Adipose tissue (tissue), 3 donors: ENCODE measurements around the gene IGLL5. TPM values are rescaled to one million over a fixed set of nuclear protein-coding genes. Genes with fewer than 3 reads are reported as not detected.

Experiments
- H3K27ac ChIP-seq: one replicate; pipeline ENCODE4 v1.5.1; 2013; ENCODE audit warnings: low read depth, low read length
- WGBS, 3 donors: extraction: QIAGEN DNeasy Blood & Tissue Kit; methylation state at CpG; one replicate each; pipeline ENCODE4 v1.1.7; 2013; 5-methylcytosine and 5-hydroxymethylcytosine counted together
- polyA plus RNA-seq, 3 donors: library from polyadenylated mRNA; stranded (reverse); fragments of 200-250 nt; gene quantifications; one replicate each; pipeline ENCODE4 v1.2.3, GENCODE V29; 2013
- donor health status: healthy with polysubstance abuse.
- donor health status: Bipolar disorder and iron deficiency.
- donor health status: healthy.

Gene IGLL5
- polyA plus RNA-seq, 3 donors = 1.2 to 1.6 TPM; not detected in 1

DNA sequence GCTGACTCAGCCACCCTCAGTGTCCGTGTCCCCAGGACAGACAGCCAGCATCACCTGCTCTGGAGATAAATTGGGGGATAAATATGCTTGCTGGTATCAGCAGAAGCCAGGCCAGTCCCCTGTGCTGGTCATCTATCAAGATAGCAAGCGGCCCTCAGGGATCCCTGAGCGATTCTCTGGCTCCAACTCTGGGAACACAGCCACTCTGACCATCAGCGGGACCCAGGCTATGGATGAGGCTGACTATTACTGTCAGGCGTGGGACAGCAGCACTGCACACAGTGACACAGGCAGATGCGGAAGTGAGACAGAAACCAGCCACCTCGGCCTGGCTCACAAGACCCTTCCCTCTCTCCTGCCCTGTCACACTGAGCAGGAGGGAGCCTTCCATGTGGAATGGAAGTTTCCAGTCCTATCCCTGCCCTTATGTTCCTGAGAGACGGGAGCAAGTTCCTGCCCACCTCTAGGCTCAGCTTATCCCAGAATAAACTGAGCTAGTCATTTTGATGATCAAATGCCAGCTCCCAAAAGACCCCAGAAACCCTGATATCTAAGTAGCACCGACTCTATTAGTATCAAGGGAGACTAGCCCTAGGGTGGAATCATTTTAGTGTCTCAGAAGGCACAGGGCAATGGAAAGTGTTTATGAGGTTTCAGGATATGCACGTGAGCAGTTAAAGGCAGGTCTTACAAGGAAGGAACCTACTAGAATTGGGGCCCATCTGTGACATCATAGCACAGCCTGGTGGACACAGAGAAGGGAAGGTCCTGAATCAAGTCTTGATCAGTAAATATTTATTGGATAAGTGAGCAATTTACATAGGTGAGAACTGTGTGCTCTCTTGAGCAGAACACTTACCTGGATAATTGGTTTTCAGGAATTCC is 6.3 kb upstream of the IGLL5 start:
- WGBS, 3 donors = 50 to 56% (median 56%) methylated on average over 10 of the region's 10 CpGs

DNA sequence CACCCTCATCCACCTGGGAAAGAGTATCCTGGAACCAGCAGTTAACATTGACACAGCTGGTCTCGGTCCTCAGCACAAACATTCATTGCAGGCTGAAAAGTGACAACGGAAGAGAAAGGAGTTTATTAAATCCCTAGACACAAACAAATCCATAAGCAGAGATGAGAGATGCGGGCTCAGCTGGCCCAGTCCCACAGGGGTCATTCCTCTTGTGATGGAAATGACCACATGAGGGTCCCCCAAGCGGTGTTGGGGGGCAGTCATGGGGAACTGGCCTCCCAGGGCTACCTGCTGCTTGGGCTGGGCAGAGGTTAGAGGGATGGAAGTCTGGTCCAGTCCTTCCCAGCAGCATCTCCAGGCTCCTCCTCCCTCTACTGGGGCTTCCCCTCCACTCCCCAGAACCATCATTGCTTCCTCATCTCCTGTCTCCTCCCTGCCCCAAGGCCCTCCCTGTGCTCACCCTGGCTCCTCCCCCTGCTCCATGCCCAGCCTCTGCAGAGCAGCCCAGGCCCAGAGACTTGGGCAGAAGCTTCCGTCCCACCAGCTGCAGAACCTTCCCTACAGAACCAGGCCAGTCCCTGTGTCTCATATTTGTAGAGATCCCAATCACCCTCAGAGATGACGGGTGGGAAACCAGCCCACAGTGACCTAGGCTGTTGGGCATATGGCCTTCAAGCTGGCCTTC is 5.4 kb upstream of the IGLL5 start:
- no peak overlapping the region for H3K27ac ChIP-seq
- WGBS, 3 donors = 54 to 92% (median 81%) methylated on average over 6 of the region's 6 CpGs

More for the DNA sequence above, 6.3 kb upstream of the IGLL5 start:
- H3K27ac ChIP-seq = no peak overlapping the region

DNA sequence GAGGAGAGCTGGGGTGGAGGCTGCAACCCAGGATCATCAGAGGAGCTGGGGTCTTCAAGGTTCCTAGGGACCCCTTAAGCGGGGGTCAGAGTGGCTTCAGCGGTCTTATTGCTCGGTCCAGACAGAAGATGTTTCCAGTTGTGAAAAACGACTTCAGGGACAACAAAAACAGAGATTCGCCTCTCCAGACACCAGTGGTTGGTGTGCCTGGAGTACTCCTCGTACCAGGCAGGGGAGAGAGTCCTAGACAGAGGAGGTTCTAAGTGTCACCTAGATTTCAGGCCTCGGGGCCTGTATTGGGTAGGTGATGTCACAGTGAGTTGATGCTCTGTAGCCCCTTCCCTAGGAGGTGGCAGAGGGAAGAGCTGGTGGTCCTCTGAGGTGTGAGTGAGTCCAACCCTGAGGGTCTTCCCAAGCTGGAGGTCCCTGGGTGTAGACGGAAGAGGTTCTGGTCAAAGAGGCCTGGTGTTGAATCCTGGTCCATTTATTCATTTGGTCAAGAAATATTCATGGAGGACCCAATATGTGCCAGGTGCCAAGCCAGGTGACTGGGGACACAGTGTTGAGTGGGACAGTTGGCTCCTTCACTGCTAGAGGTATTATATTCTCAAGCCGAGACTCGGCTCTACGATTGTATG is 4.4 kb upstream of the IGLL5 start:
- WGBS, 3 donors = 86 to 92% (median 90%) methylated on average over 11 of the region's 11 CpGs
- H3K27ac ChIP-seq = no peak overlapping the region

DNA sequence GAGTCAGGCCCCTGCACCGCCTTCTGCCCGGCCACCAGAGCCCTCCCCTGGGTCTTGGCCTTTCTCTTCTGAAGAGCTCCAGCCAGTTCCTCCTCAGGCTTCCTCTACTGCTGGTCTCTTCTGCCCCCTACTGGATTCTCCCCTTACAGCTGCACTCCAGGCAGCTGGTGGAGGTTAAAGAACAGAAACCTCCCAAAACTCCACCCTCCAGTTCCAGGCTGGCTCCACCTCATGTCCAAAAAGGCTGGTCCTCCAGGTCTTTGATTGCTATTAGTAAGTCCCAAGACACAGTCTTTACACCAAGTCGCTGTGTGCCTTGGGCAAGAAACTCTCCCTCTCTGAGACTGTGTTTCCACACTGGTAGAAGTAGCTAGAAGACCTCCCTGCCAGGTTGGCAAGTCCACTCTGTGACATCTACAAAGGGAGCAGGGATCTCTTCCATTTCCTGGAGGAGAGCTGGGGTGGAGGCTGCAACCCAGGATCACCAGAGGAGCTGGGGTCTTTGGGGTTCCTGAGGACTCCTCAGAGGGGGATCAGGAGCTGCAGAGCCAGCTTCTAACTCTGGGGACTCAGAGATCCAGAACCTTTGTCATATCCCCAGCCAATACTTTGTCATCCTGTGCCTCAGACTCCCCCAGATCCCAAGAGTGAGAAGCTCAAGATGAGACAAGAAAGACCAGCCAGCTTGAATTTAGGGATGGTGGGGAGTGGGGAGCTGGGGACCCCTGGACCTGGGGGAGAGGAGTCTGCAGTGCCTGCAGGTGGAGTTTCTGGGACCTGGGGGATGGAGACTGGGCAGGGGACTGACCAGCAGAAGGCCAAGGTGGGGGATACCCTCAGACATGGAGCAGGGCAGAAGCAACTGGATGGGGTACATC is 3.4 kb upstream of the IGLL5 start:
- no peak overlapping the region for H3K27ac ChIP-seq
- 20 to 33% (median 22%) methylated on average over 3 of the region's 3 CpGs for WGBS, 3 donors

DNA sequence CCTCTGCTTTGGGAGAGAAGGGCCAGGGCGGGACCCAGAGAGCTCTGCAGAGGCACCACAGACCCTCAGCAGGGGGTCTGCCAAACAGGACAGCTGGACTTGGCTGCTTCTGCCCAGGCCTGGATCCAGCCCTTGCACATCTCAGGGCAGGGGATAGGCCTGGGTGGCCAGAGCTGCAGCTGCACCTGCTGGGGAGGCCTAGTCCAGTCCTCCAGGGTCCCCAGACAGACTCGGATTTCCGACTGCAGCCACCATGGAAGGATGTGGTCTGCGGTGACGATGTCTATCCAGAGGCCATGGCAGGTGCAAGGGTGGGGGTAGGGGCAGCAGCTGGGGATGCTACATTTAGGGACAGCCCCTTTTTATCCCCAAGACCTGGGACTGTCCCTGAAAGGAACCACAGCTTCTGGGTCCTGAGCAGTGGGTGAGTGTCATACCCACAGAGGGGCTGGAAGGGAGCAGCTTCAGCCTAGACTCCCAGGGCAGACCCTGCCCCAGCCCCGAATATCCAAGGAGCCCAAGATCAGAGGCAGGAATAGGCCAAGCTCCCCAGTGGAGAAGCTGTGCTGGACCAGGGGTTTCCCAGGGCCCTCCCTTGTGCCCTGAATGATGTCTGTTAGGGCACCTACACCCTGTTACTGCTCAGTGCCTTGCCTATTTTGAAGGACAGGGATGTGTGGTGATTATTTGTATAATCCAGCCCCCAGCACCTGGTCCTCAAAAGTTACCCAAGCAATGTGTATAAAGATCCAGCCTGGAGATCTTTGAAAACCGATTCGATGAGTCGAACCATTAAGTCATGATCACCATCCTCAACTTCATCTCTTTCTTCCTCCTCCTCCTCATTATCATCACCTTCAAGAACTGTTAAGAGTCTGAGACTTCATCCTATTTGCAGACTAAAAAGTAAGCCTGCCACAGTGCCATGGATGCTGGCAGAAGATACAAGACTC is 2.5 kb upstream of the IGLL5 start:
- WGBS, 3 donors = 64 to 81% (median 80%) methylated on average over 9 of the region's 9 CpGs
- no peak overlapping the region for H3K27ac ChIP-seq

DNA sequence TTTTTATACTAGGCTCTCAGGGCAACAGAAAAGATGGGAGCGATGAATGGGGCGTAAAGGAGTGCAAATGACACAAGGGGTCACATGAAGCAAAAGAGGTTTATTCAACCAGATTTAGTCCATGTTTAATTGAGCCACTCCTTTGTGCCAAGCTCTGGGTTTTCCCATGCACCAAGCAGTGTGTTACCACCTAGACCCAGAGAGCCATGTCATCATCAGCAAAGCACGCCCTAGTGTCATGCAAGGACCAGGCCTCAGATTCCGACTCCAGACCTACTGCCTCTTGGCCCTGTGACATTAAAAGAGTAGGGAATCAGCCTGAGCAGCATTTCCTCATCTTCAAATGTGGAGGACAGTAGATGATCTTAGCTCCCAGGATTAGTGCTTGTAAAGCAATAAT is 1.1 kb upstream of the IGLL5 start:
- no peak overlapping the region for H3K27ac ChIP-seq
- 86 to 94% (median 93%) methylated on average over 4 of the region's 4 CpGs for WGBS, 3 donors

DNA sequence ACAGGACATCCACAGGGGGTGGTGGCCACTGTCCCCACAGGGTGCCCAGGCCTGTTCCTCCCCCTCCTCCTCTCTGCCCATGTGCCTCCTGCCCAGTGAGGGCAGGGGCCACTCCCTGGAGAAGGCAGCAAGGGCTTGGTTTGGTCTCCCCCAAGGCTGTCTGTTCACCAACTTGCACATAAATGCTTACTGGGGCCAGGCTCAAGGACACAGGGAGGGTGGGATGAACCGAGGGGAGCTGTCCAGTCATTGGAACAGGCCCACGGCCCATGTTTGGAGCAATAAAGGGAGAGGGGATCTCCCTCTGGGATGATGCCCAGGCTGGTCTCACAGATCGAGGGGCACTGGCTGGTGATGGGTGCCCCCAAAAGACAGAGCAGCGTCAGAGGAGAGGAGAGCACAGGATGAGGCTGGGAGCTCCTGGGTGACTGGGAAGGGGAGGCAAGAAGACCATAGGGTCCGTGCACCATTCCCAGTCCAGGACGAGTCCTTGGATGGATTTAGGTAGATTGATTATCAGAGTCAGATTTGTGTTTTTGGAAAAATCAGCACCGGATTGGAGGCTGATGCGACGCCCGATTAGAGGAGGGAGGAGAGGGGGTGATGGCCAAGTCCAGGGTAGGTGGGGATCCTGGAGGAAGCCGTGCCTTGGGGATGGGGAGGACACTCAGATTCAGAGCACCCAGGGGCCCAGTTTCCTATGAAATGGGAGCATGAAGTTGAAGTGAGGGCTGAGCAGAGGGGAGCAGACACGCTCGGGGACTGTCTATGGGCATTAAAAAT is 1.1 kb downstream of the IGLL5 start:
- WGBS, 3 donors = 55 to 78% (median 76%) methylated on average over 13 of the region's 13 CpGs
- no peak overlapping the region for H3K27ac ChIP-seq

DNA sequence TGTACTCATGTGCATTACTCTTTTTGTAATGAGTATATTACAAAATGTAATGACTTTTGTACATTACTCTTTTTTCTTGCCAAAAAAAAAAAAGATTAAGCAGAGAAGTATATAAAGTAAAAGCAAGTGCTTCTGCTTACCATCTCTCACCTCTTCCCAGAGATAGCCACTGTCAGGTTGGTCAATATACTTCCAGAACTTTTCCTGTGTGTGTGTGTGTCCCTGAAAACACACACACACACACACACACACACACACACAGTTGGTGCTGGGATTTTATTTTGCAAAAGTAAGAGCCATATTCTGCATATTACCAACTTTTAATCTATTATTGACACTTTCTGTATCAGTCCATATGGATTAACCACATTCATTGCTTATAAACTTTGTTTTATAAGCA is 2.5 kb downstream of the IGLL5 start:
- H3K27ac ChIP-seq = no peak overlapping the region

DNA sequence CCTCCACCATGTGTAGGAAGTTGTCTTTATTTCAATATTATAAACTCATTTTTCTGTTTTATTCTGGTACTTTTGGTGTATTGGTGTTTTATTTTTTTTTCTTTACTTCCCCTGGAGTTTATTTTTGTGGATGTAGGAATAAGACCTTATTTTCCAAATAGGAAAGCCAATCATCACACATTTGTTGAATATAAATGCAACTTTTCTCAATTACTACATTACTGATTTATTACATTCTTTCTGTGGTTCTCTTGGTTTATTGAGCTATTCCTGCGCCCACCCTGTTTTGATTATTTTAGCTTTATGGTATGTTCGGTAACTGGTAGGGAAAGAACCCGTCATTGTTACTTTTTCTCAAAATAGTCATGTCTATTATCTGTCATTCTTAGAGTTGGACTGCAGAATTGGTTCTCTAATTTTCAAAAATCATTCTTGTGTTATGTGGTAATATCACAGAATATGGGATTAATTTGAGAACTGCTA is 3.6 kb downstream of the IGLL5 start:
- 89 to 91% (median 91%) methylated on average over 3 of the region's 3 CpGs for WGBS, 3 donors
- no peak overlapping the region for H3K27ac ChIP-seq

DNA sequence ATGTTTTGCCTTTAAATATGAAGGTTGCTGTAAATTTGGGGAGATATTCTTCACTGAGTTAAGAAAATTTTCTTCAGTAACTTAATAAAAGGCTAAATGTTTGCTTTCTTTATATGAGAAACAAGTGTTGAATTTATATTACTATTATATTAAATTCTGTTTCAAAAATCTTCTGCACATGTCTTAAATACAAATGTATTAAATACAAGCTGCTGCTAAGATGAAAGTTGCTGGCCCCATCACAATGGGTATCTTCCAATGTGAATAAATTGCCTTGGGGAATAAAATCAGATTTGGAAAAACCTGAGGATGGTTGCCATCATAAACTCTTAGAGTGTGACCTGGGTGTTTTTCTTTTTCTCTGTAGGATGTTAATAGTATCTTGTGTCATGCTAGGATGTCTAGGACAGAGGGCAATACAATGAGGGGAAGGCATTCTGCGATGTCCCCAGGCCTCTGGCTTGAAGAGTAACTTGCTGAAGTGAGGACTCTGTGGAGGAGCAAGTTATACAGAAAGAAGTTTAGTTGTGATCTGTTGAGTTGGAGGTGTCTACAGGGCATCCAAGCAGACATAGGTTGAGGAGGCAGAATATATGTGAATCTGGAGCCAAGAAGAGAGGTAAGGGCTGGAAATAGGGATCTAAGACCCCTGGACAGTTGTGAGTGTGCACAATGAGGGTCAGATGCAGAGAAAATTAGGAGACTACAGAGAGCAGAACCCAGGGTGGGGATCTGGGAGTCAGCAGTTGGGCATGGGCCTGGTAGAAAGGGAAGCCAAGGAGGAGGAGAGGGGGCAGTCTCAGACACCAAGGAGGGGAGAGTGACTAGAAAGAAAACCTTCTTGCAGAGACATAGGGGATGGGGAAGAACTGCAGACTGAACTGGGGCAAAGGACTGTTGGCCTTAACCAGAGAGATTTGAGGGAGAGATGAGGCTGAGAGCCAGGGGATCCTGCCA is 4.8 kb downstream of the IGLL5 start:
- WGBS, 3 donors = 82 to 93% (median 89%) methylated on average over 1 of the region's 1 CpG
- no peak overlapping the region for H3K27ac ChIP-seq

DNA sequence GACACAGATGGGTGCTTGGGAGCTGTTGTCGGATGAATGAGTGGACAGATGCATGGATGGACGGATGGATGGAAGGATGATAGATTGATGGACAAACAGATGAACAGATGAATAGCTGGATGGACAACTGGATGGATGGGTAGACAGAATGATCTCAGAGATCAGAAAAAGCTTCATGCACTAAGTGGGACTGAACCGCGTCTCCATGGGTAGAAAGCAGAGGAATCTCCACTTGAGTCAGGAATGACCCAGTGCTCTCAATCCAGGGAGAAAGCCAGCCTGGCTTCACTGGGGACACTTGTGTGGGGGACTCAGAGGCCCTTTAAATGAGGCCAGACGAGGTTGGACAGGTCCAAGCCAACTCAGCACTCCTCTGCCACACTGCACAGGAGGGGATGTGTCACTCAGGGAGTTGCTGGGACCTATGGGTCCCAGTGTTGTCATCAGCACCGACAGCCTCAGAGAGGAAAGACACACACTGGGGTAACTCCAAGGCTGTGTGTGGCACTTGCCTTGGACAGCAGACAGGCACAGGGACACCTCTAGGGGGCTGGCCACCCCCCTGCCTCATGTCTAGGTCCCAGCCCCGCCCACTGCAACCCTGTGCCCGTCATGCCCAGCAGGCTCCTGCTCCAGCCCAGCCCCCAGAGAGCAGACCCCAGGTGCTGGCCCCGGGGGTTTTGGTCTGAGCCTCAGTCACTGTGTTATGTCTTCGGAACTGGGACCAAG is 5.6 kb downstream of the IGLL5 start:
- 69 to 85% (median 79%) methylated on average over 10 of the region's 10 CpGs for WGBS, 3 donors
- H3K27ac ChIP-seq = no peak overlapping the region

DNA sequence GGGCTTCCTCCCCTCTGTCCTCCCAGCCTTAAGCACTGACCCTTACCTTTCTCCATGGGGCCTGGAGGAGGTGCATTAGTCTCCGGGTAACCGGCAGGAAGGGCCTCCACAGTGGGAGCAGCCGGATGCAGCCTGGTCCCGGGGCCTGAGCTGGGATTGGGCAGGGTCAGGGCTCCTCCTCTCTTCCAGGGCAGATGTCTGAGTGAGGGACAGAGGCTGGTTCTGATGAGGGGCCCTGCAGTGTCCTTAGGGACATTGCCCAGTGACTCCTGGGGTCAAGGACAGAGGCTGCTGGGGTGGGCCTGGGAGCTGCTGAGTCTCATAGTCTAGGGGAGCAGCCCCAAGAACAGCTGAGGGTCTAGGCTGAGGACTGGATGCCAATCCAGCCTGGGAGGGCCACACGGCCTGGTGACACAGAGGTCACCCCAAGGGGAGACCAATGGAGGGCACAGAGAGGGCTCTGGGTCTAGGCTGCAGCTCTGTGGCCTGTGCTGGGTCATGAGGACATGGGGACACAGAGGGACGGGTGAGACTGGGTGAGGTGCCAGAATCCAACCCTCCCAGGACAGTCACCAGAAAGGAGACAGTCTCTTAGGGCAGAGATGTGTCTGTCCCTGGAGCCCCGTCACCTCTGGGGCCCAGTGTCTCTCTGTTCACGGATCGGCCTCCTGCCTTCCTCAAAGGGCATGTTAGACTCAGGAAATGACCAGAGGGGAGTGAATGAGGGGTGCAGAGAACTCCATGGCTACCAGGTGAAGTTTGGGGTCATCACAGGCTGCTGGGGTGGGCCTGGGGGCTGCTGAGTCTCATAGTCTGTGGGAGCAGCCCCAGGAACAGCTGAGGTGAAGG is 6.5 kb downstream of the IGLL5 start:
- WGBS, 3 donors = 55 to 75% (median 68%) methylated on average over 9 of the region's 9 CpGs
- H3K27ac ChIP-seq = no peak overlapping the region

DNA sequence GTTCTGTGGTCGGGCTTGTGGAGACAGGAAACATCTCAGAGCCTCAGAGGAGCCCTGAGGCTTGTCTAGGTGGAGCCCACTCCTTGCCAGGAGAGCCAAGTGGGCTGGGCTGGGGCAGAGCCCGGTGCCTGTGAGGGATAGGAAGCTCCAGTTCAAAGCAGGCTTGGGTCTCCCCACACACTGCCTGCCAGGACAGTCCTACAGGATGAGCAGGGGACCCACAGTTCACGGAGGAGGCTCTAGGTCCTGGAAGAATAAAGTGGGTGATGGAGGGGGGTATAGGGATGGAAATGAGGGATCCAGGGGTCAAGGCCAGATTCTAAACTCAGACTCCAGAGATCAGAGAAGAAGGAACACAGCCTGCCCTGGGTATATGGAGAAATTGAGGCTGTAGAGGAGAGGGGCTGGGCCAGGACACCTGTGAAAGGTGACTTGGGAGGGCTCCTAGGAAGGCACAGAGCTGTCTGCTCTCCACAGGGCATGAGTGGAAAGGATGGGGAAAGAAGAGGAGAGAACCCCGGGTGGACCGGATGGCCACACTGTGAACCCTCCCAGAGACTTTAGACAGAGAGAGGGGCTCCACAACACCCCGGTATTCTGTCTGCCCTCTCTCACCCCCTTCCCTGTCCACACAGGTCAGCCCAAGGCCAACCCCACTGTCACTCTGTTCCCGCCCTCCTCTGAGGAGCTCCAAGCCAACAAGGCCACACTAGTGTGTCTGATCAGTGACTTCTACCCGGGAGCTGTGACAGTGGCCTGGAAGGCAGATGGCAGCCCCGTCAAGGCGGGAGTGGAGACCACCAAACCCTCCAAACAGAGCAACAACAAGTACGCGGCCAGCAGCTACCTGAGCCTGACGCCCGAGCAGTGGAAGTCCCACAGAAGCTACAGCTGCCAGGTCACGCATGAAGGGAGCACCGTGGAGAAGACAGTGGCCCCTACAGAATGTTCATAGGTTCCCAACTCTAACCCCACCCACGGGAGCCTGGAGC is 7.4 kb downstream of the IGLL5 start:
- 71 to 80% (median 73%) methylated on average over 16 to 17 of the region's 17 CpGs for WGBS, 3 donors
- no peak overlapping the region for H3K27ac ChIP-seq
